Parathyroid adenoma (tissue), 2 donors: Measurements from ENCODE around the gene PACS2.

ENCODE experiments used
- H2AFZ ChIP-seq: fragments of 300-600 bp; sonication (generic); one replicate; pipeline ENCODE4 v1.7.0; 2017; ENCODE audit warnings: antibody characterized with exemption, mild to moderate bottlenecking
- H3K27ac ChIP-seq: fragments of 300-600 bp; sonication (generic); one replicate; pipeline ENCODE4 v1.7.0; 2017
- H3K27me3 ChIP-seq: fragments of 300-600 bp; sonication (generic); one replicate; pipeline ENCODE4 v1.7.0; 2017; ENCODE audit warnings: low read length; ENCODE audit not compliant: control insufficient read depth, insufficient read depth
- H3K36me3 ChIP-seq: fragments of 300-600 bp; sonication (generic); one replicate; pipeline ENCODE4 v1.7.0; 2017; ENCODE audit warnings: low read length; ENCODE audit not compliant: control insufficient read depth, insufficient read depth
- H3K4me1 ChIP-seq: fragments of 300-600 bp; sonication (generic); one replicate; pipeline ENCODE4 v1.7.0; 2017; ENCODE audit warnings: control low read depth
- H3K4me2 ChIP-seq: fragments of 300-600 bp; sonication (generic); one replicate; pipeline ENCODE4 v1.7.0; 2017; ENCODE audit warnings: low read length
- H3K4me3 ChIP-seq: fragments of 300-600 bp; sonication (generic); one replicate; pipeline ENCODE4 v1.7.0; 2017; ENCODE audit warnings: low read depth, low read length
- H3K79me2 ChIP-seq: fragments of 300-600 bp; sonication (generic); one replicate; pipeline ENCODE4 v1.7.0; 2017; ENCODE audit warnings: control low read depth
- H3K9ac ChIP-seq: fragments of 300-600 bp; sonication (generic); one replicate; pipeline ENCODE4 v1.7.0; 2017; ENCODE audit warnings: mild to moderate bottlenecking
- H3K9me3 ChIP-seq: fragments of 300-600 bp; sonication (generic); one replicate; pipeline ENCODE4 v1.7.0; 2017; ENCODE audit warnings: low read length; ENCODE audit not compliant: control insufficient read depth
- TF ChIP-seq, protein P1 (sequence below): fragments of 300-600 bp; sonication (generic); IDR thresholded peaks from one replicate; pipeline ENCODE4 v1.7.0; 2017; ENCODE audit warnings: antibody characterized with exemption, mild to moderate bottlenecking
- donor health status: primary hyperparathyroidism.

PACS2 gene

DNA sequence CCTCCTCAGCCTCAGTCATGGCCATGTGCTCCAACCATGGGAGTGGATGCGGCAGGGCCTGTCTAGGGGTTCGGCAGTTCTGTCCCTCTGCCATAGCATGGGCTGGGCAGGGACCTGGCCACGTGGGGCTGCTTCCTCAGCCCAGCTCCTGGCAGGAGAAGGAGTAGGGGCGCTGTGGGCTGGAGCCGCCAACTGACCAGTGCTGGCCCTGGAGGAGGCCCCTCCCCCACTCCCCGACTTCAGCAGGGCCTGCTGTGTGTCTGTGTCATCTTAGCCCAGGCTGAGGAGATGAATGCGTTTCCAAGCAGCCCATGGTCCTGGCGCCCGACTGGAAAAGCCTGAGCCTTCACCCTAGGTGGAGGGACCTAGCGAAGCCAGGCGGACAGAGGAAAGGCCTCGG is 2.7 kb upstream of the PACS2 start:
- Histone ChIP-seq H3K27me3 (no peaks in the 10 kb centered on the region), H3K27ac (no peak overlapping the region), H3K79me2 (peaks cover 6% of the 10 kb centered on the region), H3K4me3 (no peak overlapping the region), H3K4me1 (peaks cover 5% of the 10 kb centered on the region), H3K9me3 (no peaks in the 10 kb centered on the region), H3K9ac (no peak overlapping the region), H3K36me3 (no peaks in the 10 kb centered on the region), H3K4me2 (no peak overlapping the region), H2AFZ (no peak overlapping the region)
- TF ChIP-seq, protein P1, sequence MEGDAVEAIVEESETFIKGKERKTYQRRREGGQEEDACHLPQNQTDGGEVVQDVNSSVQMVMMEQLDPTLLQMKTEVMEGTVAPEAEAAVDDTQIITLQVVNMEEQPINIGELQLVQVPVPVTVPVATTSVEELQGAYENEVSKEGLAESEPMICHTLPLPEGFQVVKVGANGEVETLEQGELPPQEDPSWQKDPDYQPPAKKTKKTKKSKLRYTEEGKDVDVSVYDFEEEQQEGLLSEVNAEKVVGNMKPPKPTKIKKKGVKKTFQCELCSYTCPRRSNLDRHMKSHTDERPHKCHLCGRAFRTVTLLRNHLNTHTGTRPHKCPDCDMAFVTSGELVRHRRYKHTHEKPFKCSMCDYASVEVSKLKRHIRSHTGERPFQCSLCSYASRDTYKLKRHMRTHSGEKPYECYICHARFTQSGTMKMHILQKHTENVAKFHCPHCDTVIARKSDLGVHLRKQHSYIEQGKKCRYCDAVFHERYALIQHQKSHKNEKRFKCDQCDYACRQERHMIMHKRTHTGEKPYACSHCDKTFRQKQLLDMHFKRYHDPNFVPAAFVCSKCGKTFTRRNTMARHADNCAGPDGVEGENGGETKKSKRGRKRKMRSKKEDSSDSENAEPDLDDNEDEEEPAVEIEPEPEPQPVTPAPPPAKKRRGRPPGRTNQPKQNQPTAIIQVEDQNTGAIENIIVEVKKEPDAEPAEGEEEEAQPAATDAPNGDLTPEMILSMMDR = no peak

DNA sequence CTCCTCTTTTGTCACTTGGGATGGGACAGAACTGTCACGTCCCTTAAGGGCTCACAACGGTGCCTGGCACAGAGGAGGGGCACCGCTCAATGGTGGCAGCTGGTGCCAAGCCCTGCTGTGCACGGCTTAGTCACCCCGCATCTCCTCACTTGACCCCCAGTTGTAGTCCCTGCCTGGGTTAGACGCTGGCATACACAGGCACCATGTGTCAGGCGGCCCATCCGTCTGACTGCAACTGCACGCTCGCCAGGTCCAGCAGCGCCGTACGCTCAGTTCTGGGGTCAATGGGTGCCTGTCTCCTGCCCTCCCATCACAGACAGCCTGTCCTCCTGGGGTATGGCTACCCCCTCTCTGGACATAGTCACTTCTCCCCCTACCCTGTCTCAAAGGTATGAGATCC is 1.6 kb upstream of the PACS2 start:
- no peaks in the 10 kb centered on the region for H3K27me3 ChIP-seq
- TF ChIP-seq, protein P1 = no peak
- no peak overlapping the region for H3K4me2 ChIP-seq
- H3K4me1 ChIP-seq = peaks cover 5% of the 10 kb centered on the region
- peaks cover 10% of the 10 kb centered on the region for H3K79me2 ChIP-seq
- no peaks in the 10 kb centered on the region for H3K36me3 ChIP-seq
- no peak overlapping the region for H3K4me3 ChIP-seq
- no peak overlapping the region for H3K9ac ChIP-seq
- H3K9me3 ChIP-seq = no peaks in the 10 kb centered on the region
- H3K27ac ChIP-seq = no peak overlapping the region
- no peak overlapping the region for H2AFZ ChIP-seq

- peak overlapping the region; percentile 57 for H3K4me3 ChIP-seq
- peak overlapping the region; percentile 95 for H2AFZ ChIP-seq
- peak overlapping the region; percentile 85 for H3K4me2 ChIP-seq
- H3K4me1 ChIP-seq = peaks cover 5% of the 10 kb centered on the region
- peak overlapping the region; percentile 63 for H3K9ac ChIP-seq
- TF ChIP-seq, protein P1 = no peak
- peak overlapping the region; percentile 83 for H3K27ac ChIP-seq
- H3K79me2 ChIP-seq = peaks cover 13% of the 10 kb centered on the region
- no peaks in the 10 kb centered on the region for H3K36me3 ChIP-seq
- no peaks in the 10 kb centered on the region for H3K27me3 ChIP-seq
- no peaks in the 10 kb centered on the region for H3K9me3 ChIP-seq
Measured at GRCh38 chr14:105313381-105314286, 914 bp upstream of the PACS2 start.

DNA sequence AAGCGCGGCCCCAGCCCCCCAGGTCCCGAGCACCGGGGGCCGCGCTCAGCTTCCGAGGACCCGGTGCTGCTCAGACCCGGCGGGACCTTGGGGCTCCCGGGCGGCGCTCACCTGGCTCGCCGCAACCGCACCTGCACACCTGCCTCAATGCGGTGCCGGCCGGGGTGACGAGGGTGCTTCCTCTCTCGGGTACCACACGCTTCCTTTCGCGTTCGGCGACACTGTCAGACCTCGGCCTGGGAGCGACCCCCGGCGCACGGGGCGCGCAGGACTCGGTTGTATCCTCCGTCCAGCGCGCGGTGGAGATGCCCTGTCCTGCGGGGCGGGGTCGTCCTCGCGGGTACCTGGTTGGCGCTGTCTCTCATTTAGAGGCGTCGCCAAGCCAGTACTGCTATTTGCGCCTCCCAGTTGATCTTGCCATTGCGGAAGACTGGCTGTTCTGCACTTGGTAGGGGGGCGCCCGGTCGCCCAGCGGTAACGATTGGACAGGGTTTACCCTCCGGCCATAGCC is 718 bp downstream of the PACS2 start:
- TF ChIP-seq, protein P1 = no peak
- H3K4me3 ChIP-seq = peak overlapping the region; percentile 56

More for the DNA sequence above, 718 bp downstream of the PACS2 start:
- no peaks in the 10 kb centered on the region for H3K9me3 ChIP-seq
- peak overlapping the region; percentile 70 for H3K4me2 ChIP-seq
- H3K4me1 ChIP-seq = peaks cover 5% of the 10 kb centered on the region
- no peaks in the 10 kb centered on the region for H3K27me3 ChIP-seq
- no peak overlapping the region for H3K27ac ChIP-seq
- peaks cover 20% of the 10 kb centered on the region for H3K79me2 ChIP-seq
- H3K9ac ChIP-seq = no peak overlapping the region
- no peaks in the 10 kb centered on the region for H3K36me3 ChIP-seq
- peak overlapping the region; percentile 75 for H2AFZ ChIP-seq
